HEK293 (cell line): ENCODE data around the gene GPM6B.

ENCODE experiments used
- CTCF ChIA-PET: fragments of 350-600 bp; formaldehyde crosslinking; extraction: SDS; loops from one replicate; lab custom pipeline; 2021; ENCODE audit warnings: antibody characterized with exemption; lab: Yijun Ruan, JAX
- POLR2A ChIA-PET: fragments of 300-600 bp; formaldehyde crosslinking; extraction: SDS; loops from one replicate; lab custom pipeline; 2020; ENCODE audit warnings: antibody characterized with exemption, inconsistent platforms; lab: Yijun Ruan, JAX
- H3K27ac ChIP-seq: fragments of 200-500 bp; sonication (Bioruptor generic); 2 replicates; pipeline ENCODE4 v1.5.1; 2014; ENCODE audit warnings: low read depth, low read length, control low read depth, inconsistent platforms; ENCODE audit errors: extremely low read depth
- H3K36me3 ChIP-seq, 2 experiments: fragments of 200-500 bp in 1 of 2; sonication (Bioruptor generic) in 1 of 2; 1 replicate in 1 of 2; 2 replicates in 1 of 2; pipeline ENCODE4 v1.5.1; 2014 to 2017; ENCODE audit warnings: inconsistent platforms in 2 of 2, low read length in 2 of 2; ENCODE audit not compliant: control insufficient read depth in 2 of 2, insufficient read depth in 1 of 2
- H3K4me1 ChIP-seq: fragments of 200-500 bp; sonication (Bioruptor generic); 2 replicates; pipeline ENCODE4 v1.5.1; 2014; ENCODE audit warnings: mild to moderate bottlenecking, low read length, inconsistent platforms; ENCODE audit not compliant: control insufficient read depth, insufficient read depth
- H3K4me3 ChIP-seq: 2 replicates; pipeline ENCODE4 v1.5.1; 2011; ENCODE audit warnings: low read depth, mild to moderate bottlenecking, control low read depth, low read length, moderate library complexity
- H3K9me3 ChIP-seq: fragments of 200-500 bp; sonication (Bioruptor generic); 2 replicates; pipeline ENCODE4 v1.5.1; 2014; ENCODE audit warnings: low read depth, low read length, inconsistent platforms; ENCODE audit not compliant: control insufficient read depth, insufficient read depth
- GLI2 ChIP-seq: fragments of 450-650 bp; formaldehyde crosslinking; IDR thresholded peaks from 2 replicates; pipeline ENCODE4; 2017; ENCODE audit warnings: missing biosample characterization, missing genetic modification characterization, low read depth, borderline replicate concordance
- GLIS2 ChIP-seq: fragments of 450-650 bp; formaldehyde crosslinking; IDR thresholded peaks from 2 replicates; pipeline ENCODE4 v1.5.1; 2016; ENCODE audit warnings: missing biosample characterization, missing genetic modification characterization
- PRDM10 ChIP-seq: fragments of 450-650 bp; formaldehyde crosslinking; IDR thresholded peaks from 2 replicates; pipeline ENCODE4 v1.5.1; 2016; ENCODE audit warnings: missing biosample characterization, missing genetic modification characterization
- RBAK ChIP-seq: fragments of 450-650 bp; formaldehyde crosslinking; IDR thresholded peaks from 2 replicates; pipeline ENCODE4 v1.5.1; 2016; ENCODE audit warnings: missing biosample characterization, missing genetic modification characterization
- ZBTB6 ChIP-seq: fragments of 450-650 bp; formaldehyde crosslinking; IDR thresholded peaks from 2 replicates; pipeline ENCODE4 v1.5.1; 2017; ENCODE audit warnings: missing biosample characterization, missing genetic modification characterization
- ZNF140 ChIP-seq: fragments of 450-650 bp; formaldehyde crosslinking; IDR thresholded peaks from 2 replicates; pipeline ENCODE4 v1.5.1; 2016; ENCODE audit warnings: missing biosample characterization, missing genetic modification characterization
- ZNF341 ChIP-seq: fragments of 450-650 bp; formaldehyde crosslinking; IDR thresholded peaks from 2 replicates; pipeline ENCODE4; 2016; ENCODE audit warnings: low read depth, missing biosample characterization, missing genetic modification characterization
- ZNF391 ChIP-seq: fragments of 450-650 bp; formaldehyde crosslinking; IDR thresholded peaks from 2 replicates; pipeline ENCODE4 v1.5.1; 2016; ENCODE audit warnings: low read depth, missing biosample characterization, missing genetic modification characterization, borderline replicate concordance
- ZNF398 ChIP-seq: fragments of 450-650 bp; formaldehyde crosslinking; IDR thresholded peaks from 2 replicates; pipeline ENCODE4 v1.5.1; 2017; ENCODE audit warnings: missing biosample characterization, missing genetic modification characterization
- ZNF549 ChIP-seq: fragments of 450-650 bp; IDR thresholded peaks from 2 replicates; pipeline ENCODE4 v1.5.1; 2018; ENCODE audit warnings: missing biosample characterization, missing genetic modification characterization, mild to moderate bottlenecking, inconsistent platforms, moderate library complexity
- ZSCAN16 ChIP-seq: fragments of 450-650 bp; formaldehyde crosslinking; IDR thresholded peaks from 2 replicates; pipeline ENCODE4 v1.5.1; 2016; ENCODE audit warnings: missing biosample characterization, missing genetic modification characterization
- TF ChIP-seq, protein P1 (sequence below): fragments of 450-650 bp; formaldehyde crosslinking; IDR thresholded peaks from 2 replicates; pipeline ENCODE4 v1.5.1; 2016; ENCODE audit warnings: missing biosample characterization, missing genetic modification characterization
- TF ChIP-seq, protein P2 (sequence below): fragments of 450-650 bp; formaldehyde crosslinking; IDR thresholded peaks from 2 replicates; pipeline ENCODE4 v1.5.1; 2016; ENCODE audit warnings: missing biosample characterization, missing genetic modification characterization
- TF ChIP-seq, protein P3 (sequence below): fragments of 450-650 bp; formaldehyde crosslinking; conservative IDR thresholded peaks from 2 replicates; pipeline ENCODE4 v1.5.1; 2016; ENCODE audit warnings: low read depth, missing biosample characterization, missing genetic modification characterization

GPM6B gene

GRCh38 chrX:13827298-13828090 lies 10.6 kb upstream of the GPM6B start:
- H3K36me3 ChIP-seq = no peaks in the 10 kb centered on the region
- H3K4me3 ChIP-seq = no peak overlapping the region
- H3K27ac ChIP-seq = no peak overlapping the region
- no peaks in the 10 kb centered on the region for H3K9me3 ChIP-seq
- CTCF ChIA-PET = no interaction called here
- H3K4me1 ChIP-seq = no peaks in the 10 kb centered on the region
- TF ChIP-seq, protein P1, sequence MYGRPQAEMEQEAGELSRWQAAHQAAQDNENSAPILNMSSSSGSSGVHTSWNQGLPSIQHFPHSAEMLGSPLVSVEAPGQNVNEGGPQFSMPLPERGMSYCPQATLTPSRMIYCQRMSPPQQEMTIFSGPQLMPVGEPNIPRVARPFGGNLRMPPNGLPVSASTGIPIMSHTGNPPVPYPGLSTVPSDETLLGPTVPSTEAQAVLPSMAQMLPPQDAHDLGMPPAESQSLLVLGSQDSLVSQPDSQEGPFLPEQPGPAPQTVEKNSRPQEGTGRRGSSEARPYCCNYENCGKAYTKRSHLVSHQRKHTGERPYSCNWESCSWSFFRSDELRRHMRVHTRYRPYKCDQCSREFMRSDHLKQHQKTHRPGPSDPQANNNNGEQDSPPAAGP (tag by site-specific recombination) = no peak
- TF ChIP-seq ZNF341 (tag by site-specific recombination) = peak; percentile 25; the same call in 1 of the 2 replicates
- TF ChIP-seq, all 188 proteins: peak for 1
- POLR2A ChIA-PET = no interaction called here

- CTCF ChIA-PET = no interaction called here
- no peaks in the 10 kb centered on the region for H3K36me3 ChIP-seq
- no peak overlapping the region for H3K27ac ChIP-seq
- H3K4me1 ChIP-seq = no peaks in the 10 kb centered on the region
- H3K9me3 ChIP-seq = no peaks in the 10 kb centered on the region
- POLR2A ChIA-PET = no interaction called here
- TF ChIP-seq, protein P2, sequence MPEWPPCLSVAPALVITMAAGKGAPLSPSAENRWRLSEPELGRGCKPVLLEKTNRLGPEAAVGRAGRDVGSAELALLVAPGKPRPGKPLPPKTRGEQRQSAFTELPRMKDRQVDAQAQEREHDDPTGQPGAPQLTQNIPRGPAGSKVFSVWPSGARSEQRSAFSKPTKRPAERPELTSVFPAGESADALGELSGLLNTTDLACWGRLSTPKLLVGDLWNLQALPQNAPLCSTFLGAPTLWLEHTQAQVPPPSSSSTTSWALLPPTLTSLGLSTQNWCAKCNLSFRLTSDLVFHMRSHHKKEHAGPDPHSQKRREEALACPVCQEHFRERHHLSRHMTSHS (tag by site-specific recombination) = no peak
- TF ChIP-seq ZBTB6 (tag by site-specific recombination) (no peak), ZNF549 (no peak), RBAK (tag by site-specific recombination) (no peak), PRDM10 (tag by site-specific recombination) (no peak), ZNF391 (tag by site-specific recombination) (no peak), GLIS2 (tag by site-specific recombination) (no peak), ZNF140 (tag by site-specific recombination) (no peak), ZNF398 (tag by site-specific recombination) (no peak), ZSCAN16 (tag by site-specific recombination) (no peak), GLI2 (tag by site-specific recombination) (no peak)
- TF ChIP-seq, protein P3, sequence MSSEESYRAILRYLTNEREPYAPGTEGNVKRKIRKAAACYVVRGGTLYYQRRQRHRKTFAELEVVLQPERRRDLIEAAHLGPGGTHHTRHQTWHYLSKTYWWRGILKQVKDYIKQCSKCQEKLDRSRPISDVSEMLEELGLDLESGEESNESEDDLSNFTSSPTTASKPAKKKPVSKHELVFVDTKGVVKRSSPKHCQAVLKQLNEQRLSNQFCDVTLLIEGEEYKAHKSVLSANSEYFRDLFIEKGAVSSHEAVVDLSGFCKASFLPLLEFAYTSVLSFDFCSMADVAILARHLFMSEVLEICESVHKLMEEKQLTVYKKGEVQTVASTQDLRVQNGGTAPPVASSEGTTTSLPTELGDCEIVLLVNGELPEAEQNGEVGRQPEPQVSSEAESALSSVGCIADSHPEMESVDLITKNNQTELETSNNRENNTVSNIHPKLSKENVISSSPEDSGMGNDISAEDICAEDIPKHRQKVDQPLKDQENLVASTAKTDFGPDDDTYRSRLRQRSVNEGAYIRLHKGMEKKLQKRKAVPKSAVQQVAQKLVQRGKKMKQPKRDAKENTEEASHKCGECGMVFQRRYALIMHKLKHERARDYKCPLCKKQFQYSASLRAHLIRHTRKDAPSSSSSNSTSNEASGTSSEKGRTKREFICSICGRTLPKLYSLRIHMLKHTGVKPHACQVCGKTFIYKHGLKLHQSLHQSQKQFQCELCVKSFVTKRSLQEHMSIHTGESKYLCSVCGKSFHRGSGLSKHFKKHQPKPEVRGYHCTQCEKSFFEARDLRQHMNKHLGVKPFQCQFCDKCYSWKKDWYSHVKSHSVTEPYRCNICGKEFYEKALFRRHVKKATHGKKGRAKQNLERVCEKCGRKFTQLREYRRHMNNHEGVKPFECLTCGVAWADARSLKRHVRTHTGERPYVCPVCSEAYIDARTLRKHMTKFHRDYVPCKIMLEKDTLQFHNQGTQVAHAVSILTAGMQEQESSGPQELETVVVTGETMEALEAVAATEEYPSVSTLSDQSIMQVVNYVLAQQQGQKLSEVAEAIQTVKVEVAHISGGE (tag by site-specific recombination) = no peak
- no peak overlapping the region for H3K4me3 ChIP-seq
Measured at GRCh38 chrX:13826770-13827169, 9.9 kb upstream of the GPM6B start.
